Gastrocnemius medialis (tissue), 4 donors: ENCODE results near the gene SPEM1.

Experiments
- POLR2A ChIP-seq, 2 donors: fragments of 450-650 bp; IDR thresholded peaks; one replicate each; pipeline ENCODE4 v1.6.1; 2017; ENCODE audit warnings: antibody characterized with exemption in 2 of 2, mild to moderate bottlenecking in 2 of 2, moderate library complexity in 2 of 2
- TF ChIP-seq, protein P1 (sequence below), 5 experiments: fragments of 450-650 bp in 3 of 5; fragments of 200-600 bp in 2 of 5; sonication (generic) in 2 of 5; IDR thresholded peaks in 4 of 5; conservative IDR thresholded peaks in 1 of 5; 1 replicate in 4 of 5; 2 replicates in 1 of 5; pipeline ENCODE4 v1.5.1; 2016 to 2019; ENCODE audit warnings: antibody characterized with exemption in 5 of 5, mild to moderate bottlenecking in 3 of 5, moderate library complexity in 3 of 5

GRCh38 chr17:7463372-7463846, 43.3 kb downstream of the SPEM1 start:
- TF ChIP-seq, protein P1, sequence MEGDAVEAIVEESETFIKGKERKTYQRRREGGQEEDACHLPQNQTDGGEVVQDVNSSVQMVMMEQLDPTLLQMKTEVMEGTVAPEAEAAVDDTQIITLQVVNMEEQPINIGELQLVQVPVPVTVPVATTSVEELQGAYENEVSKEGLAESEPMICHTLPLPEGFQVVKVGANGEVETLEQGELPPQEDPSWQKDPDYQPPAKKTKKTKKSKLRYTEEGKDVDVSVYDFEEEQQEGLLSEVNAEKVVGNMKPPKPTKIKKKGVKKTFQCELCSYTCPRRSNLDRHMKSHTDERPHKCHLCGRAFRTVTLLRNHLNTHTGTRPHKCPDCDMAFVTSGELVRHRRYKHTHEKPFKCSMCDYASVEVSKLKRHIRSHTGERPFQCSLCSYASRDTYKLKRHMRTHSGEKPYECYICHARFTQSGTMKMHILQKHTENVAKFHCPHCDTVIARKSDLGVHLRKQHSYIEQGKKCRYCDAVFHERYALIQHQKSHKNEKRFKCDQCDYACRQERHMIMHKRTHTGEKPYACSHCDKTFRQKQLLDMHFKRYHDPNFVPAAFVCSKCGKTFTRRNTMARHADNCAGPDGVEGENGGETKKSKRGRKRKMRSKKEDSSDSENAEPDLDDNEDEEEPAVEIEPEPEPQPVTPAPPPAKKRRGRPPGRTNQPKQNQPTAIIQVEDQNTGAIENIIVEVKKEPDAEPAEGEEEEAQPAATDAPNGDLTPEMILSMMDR (IDR thresholded peaks at IDR 0.05 in 4 of 5, conservative IDR thresholded peaks at IDR 0.05 in 1 of 5), result no peak
- TF ChIP-seq POLR2A (IDR thresholded peaks at IDR 0.05), result no peak
